ENCODE data around the gene NFU1.

Gene NFU1

DNA sequence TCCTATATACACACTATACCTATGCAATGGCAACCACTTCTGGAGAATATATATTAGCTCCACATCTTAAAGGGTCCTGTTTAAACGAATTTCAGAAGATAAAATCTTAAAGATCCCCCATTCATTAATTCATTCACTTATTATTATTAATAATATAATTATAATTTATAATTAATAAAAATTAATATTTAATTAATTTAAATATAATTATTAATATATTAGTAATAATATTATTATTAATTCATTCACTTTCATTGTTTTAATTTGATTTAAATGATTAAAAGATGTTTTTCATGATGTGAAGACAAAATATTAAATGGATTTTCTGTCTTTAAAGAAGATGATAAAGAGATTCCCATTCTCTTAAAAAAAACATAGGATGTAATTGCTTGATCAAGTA, 21.1 kb downstream of the NFU1 start:
- Histone ChIP-seq H3K4me3 (no peak overlapping the region), H3K36me3 (ENCODE audit: insufficient read depth, low read length) (peaks cover 21% of the 10 kb centered on the region; the same call in 1 of the 2 replicates), H3K9ac (ENCODE audit: insufficient read length) (no peak overlapping the region), H3K27ac (no peak overlapping the region), H3K9me3 (ENCODE audit: low read depth, low read length) (no peaks in the 10 kb centered on the region)
- DNase-seq (ENCODE audit: low read depth, low spot score): no peak
- TF ChIP-seq FOXP2 (optimal IDR thresholded peaks at IDR 0.05; ENCODE audit: control extremely low read depth, extremely low read length, insufficient read depth) (no peak), EZH2 (IDR thresholded peaks at IDR 0.05) (no peak), POLR2AphosphoS5 (IDR thresholded peaks at IDR 0.05; ENCODE audit: borderline replicate concordance, low read depth, low read length) (no peak)

DNA sequence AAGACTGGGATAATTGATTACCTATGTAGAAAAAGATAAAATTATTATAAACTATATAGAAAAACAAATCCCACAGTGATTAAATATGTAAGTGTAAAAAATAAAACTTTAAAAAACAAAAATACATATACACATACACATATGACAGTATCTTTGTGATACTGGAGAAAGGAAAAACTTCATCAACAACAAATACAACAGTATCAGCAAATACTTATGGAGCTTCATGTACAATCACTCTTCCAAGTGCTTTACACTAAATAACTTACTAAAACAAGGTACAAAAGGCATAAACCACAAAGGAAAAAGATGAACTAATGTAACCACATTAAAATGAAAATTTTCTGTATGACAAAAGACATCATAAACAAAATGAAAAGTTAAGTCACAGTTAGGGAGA, 26.1 kb downstream of the NFU1 start:
- H3K4me3 ChIP-seq: no peak overlapping the region
- H3K36me3 ChIP-seq (ENCODE audit: insufficient read depth, low read length): peaks cover 10% of the 10 kb centered on the region; the same call in 1 of the 2 replicates
- no peak for DNase-seq (ENCODE audit: low read depth, low spot score)
- H3K27ac ChIP-seq: no peak overlapping the region
- no peak for TF ChIP-seq EZH2 (IDR thresholded peaks at IDR 0.05)
- no peak for TF ChIP-seq POLR2AphosphoS5 (IDR thresholded peaks at IDR 0.05; ENCODE audit: borderline replicate concordance, low read depth, low read length)
- no peak for TF ChIP-seq FOXP2 (optimal IDR thresholded peaks at IDR 0.05; ENCODE audit: control extremely low read depth, extremely low read length, insufficient read depth)
- H3K9me3 ChIP-seq (ENCODE audit: low read depth, low read length): no peaks in the 10 kb centered on the region
- no peak overlapping the region for H3K9ac ChIP-seq (ENCODE audit: insufficient read length)

DNA sequence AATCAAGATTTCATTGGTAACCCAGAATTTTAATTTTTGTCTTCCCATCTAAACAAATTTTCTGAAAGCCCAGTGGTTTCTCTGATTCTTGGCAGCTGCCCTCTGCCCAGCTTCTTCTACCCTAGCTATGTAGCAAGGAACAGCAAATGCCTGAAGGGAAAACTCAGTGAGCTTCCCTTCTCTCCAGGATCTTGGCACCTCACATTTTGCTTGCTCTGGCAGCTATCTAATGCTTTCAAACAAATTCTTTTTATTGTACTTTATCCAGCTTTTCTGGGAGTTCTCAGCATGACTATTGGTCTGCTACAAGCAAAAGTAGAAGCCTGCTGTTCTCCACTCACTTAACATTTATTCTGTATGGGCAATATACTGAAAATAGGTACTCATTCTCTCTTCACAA, 31.9 kb downstream of the NFU1 start:
- H3K4me3 ChIP-seq: no peak overlapping the region
- H3K36me3 ChIP-seq (ENCODE audit: insufficient read depth, low read length): peaks cover 32% of the 10 kb centered on the region
- no peak for DNase-seq (ENCODE audit: low read depth, low spot score)
- no peak for TF ChIP-seq FOXP2 (optimal IDR thresholded peaks at IDR 0.05; ENCODE audit: control extremely low read depth, extremely low read length, insufficient read depth)
- TF ChIP-seq EZH2 (IDR thresholded peaks at IDR 0.05): no peak
- no peak for TF ChIP-seq POLR2AphosphoS5 (IDR thresholded peaks at IDR 0.05; ENCODE audit: borderline replicate concordance, low read depth, low read length)
- no peaks in the 10 kb centered on the region; the same call in 1 of the 2 replicates for H3K9me3 ChIP-seq (ENCODE audit: low read depth, low read length)
- H3K27ac ChIP-seq: no peak overlapping the region
- no peak overlapping the region for H3K9ac ChIP-seq (ENCODE audit: insufficient read length)

DNA sequence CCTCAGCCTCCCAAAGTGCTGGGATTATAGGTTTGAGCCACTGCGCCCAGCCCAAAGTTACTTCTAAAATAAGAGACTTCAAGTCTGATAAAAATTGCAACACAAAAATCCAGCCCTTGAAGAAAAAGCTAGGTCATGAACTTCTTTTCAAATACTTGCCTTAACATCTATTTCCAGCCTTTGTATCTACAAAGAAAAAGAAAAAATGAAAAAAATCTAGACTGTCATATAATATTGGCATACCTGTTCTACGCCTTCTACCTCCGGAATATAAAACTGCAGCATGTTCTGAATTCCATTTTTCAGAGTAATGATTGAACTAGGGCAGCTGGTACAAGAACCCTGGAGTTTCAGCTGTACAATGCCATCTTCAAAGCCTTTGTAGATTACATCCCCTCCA, 37.1 kb downstream of the NFU1 start:
- peaks cover 34% of the 10 kb centered on the region for H3K36me3 ChIP-seq (ENCODE audit: insufficient read depth, low read length)
- TF ChIP-seq FOXP2 (optimal IDR thresholded peaks at IDR 0.05; ENCODE audit: control extremely low read depth, extremely low read length, insufficient read depth): no peak
- no peak for TF ChIP-seq EZH2 (IDR thresholded peaks at IDR 0.05)
- no peak for TF ChIP-seq POLR2AphosphoS5 (IDR thresholded peaks at IDR 0.05; ENCODE audit: borderline replicate concordance, low read depth, low read length)

DNA sequence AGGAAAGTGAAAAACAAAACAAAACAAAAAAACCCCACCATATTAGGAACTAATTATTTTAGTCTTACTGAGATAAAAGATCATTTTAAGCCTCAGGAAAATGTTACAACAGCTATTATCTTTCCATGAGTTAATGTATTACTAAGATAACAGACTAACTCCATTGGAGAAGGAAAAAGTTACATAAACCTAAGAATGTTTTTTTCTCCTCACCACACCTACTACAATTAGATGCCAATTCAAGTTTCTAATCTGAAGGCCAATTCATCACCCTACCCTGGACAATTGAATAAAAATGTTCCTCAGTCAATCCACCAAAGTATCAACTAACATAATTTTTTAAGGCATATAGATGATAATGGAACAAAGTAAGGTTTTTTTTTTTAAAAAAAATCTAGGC, 40.0 kb downstream of the NFU1 start:
- no peak overlapping the region for H3K9ac ChIP-seq (ENCODE audit: insufficient read length)
- TF ChIP-seq EZH2 (IDR thresholded peaks at IDR 0.05) (no peak), FOXP2 (optimal IDR thresholded peaks at IDR 0.05; ENCODE audit: control extremely low read depth, extremely low read length, insufficient read depth) (no peak), POLR2AphosphoS5 (IDR thresholded peaks at IDR 0.05; ENCODE audit: borderline replicate concordance, low read depth, low read length) (no peak)
- H3K36me3 ChIP-seq (ENCODE audit: insufficient read depth, low read length): peaks cover 18% of the 10 kb centered on the region
- H3K4me3 ChIP-seq: no peak overlapping the region
- DNase-seq (ENCODE audit: low read depth, low spot score): no peak
- no peak overlapping the region for H3K27ac ChIP-seq
- no peaks in the 10 kb centered on the region for H3K9me3 ChIP-seq (ENCODE audit: low read depth, low read length)

More for the DNA sequence above, 37.1 kb downstream of the NFU1 start:
- DNase-seq (ENCODE audit: low read depth, low spot score): no peak
- Histone ChIP-seq H3K27ac (no peak overlapping the region), H3K9ac (ENCODE audit: insufficient read length) (no peak overlapping the region), H3K4me3 (no peak overlapping the region), H3K9me3 (ENCODE audit: low read depth, low read length) (no peaks in the 10 kb centered on the region; the same call in 1 of the 2 replicates)

DNA sequence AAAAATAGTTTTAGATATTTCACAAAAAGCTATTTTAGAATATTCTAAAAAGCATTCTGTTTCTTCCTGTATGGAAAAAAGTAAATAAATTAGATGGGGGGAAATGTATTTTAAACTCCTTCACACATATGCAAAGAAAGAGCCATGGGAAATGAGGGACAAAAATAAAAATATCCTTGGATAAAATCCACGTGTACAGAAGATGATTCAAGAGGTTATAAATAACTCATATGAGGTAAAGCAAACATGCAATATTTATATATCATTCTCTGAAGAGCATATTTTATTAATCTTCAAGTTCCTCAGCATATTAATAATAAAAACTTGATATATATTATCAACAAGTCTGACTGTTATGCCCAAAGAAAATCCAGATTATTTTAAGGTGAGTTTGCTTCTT, 41.4 kb downstream of the NFU1 start:
- Histone ChIP-seq H3K4me3 (no peak overlapping the region), H3K9me3 (ENCODE audit: low read depth, low read length) (no peaks in the 10 kb centered on the region), H3K27ac (no peak overlapping the region), H3K9ac (ENCODE audit: insufficient read length) (no peak overlapping the region), H3K36me3 (ENCODE audit: insufficient read depth, low read length) (peaks cover 14% of the 10 kb centered on the region)
- DNase-seq (ENCODE audit: low read depth, low spot score): no peak
- no peak for TF ChIP-seq POLR2AphosphoS5 (IDR thresholded peaks at IDR 0.05; ENCODE audit: borderline replicate concordance, low read depth, low read length)
- no peak for TF ChIP-seq EZH2 (IDR thresholded peaks at IDR 0.05)
- TF ChIP-seq FOXP2 (optimal IDR thresholded peaks at IDR 0.05; ENCODE audit: control extremely low read depth, extremely low read length, insufficient read depth): no peak

DNA sequence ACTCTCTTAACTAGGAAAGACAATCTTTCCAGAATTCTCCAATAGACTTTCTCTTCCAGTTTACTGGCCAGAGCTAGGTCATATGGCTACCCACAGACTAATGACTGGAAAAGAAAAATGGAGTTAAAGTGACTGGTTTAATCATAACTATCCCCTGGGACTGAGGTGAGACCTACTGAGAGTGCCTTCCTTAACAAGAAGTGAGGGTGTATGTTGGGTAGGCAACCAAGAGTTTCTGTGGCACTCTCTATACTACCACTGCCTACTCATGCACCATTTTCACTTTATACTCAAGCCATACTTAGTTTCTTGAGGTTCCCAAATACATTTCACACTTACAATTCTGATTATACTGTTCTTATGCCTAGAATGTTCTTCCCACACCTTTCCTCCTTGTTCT, 43.3 kb downstream of the NFU1 start:
- H3K36me3 ChIP-seq (ENCODE audit: insufficient read depth, low read length): peaks cover 7% of the 10 kb centered on the region; the same call in 1 of the 2 replicates
- H3K4me3 ChIP-seq: no peak overlapping the region
- TF ChIP-seq EZH2 (IDR thresholded peaks at IDR 0.05) (no peak), FOXP2 (optimal IDR thresholded peaks at IDR 0.05; ENCODE audit: control extremely low read depth, extremely low read length, insufficient read depth) (no peak), POLR2AphosphoS5 (IDR thresholded peaks at IDR 0.05; ENCODE audit: borderline replicate concordance, low read depth, low read length) (no peak)
- DNase-seq (ENCODE audit: low read depth, low spot score): no peak
- no peak overlapping the region for H3K27ac ChIP-seq
- H3K9me3 ChIP-seq (ENCODE audit: low read depth, low read length): no peaks in the 10 kb centered on the region
- no peak overlapping the region for H3K9ac ChIP-seq (ENCODE audit: insufficient read length)

DNA sequence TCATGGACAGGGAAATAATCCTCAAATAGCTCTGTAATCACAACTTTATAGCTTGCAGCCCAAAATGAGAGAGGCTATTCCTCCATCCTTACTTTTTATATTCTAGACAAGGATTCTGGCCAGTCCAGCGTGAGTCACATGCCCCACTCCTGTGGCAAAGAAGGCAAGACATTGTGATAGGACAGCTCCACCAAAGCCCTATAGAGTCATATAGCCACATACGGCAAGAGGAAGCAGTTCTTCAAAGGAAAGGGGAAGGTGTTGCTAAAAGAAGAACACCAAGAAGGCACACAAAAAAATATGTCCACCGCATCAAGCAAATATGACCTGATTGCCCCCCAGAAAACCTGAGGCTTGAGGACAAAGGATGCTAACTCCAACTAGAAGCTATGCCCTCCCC, 46.8 kb downstream of the NFU1 start:
- DNase-seq (ENCODE audit: low read depth, low spot score): no peak
- no peak for TF ChIP-seq FOXP2 (optimal IDR thresholded peaks at IDR 0.05; ENCODE audit: control extremely low read depth, extremely low read length, insufficient read depth)
- no peak for TF ChIP-seq EZH2 (IDR thresholded peaks at IDR 0.05)
- Histone ChIP-seq H3K4me3 (no peak overlapping the region), H3K9me3 (ENCODE audit: low read depth, low read length) (no peaks in the 10 kb centered on the region), H3K27ac (no peak overlapping the region), H3K36me3 (ENCODE audit: insufficient read depth, low read length) (no peaks in the 10 kb centered on the region; the same call in 1 of the 2 replicates), H3K9ac (ENCODE audit: insufficient read length) (no peak overlapping the region)

DNA sequence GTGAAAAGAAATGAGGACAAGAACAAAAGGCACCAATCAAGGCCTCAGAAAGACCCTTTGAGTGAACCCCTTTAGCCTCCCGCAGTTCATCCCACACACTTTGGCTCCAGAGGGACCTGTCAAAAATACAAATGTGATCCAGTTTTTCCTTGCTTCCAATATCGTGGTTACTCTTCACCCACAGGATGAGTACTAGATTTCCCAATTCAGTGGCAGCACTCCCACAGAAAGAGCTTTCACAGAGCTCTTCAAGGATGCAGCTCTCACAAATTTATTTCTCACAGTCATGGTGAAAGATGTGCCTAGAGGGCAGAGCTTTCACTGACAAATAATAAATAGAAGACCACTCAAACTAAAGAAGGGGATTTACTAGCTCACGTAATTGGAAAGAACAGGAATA, 47.2 kb downstream of the NFU1 start:
- no peak overlapping the region for H3K9ac ChIP-seq (ENCODE audit: insufficient read length)
- no peak for TF ChIP-seq POLR2AphosphoS5 (IDR thresholded peaks at IDR 0.05; ENCODE audit: borderline replicate concordance, low read depth, low read length)
- TF ChIP-seq FOXP2 (optimal IDR thresholded peaks at IDR 0.05; ENCODE audit: control extremely low read depth, extremely low read length, insufficient read depth): no peak
- TF ChIP-seq EZH2 (IDR thresholded peaks at IDR 0.05): no peak
- H3K9me3 ChIP-seq (ENCODE audit: low read depth, low read length): no peaks in the 10 kb centered on the region
- no peak overlapping the region for H3K4me3 ChIP-seq
- no peak overlapping the region for H3K27ac ChIP-seq
- no peaks in the 10 kb centered on the region; the same call in 1 of the 2 replicates for H3K36me3 ChIP-seq (ENCODE audit: insufficient read depth, low read length)
- DNase-seq (ENCODE audit: low read depth, low spot score): no peak
